ENCODE data around the gene OPN5.

- TF ChIP-seq EZH2 (IDR thresholded peaks at IDR 0.05) (no peak), POLR2AphosphoS5 (IDR thresholded peaks at IDR 0.05; ENCODE audit: borderline replicate concordance, low read depth, low read length) (no peak), FOXP2 (optimal IDR thresholded peaks at IDR 0.05; ENCODE audit: control extremely low read depth, extremely low read length, insufficient read depth) (no peak)
Observed at GRCh38 chr6:47846752-47847151, 64.9 kb downstream of the OPN5 start.

All from SK-N-MC (cell line).